Measurements from ENCODE around the gene C14orf39. TPM values are rescaled to one million over a fixed set of nuclear protein-coding genes. Genes with fewer than 3 reads are reported as not detected.

Gene C14orf39
- total RNA-seq, 1 experiment from 2014 or later = 2.5 TPM

GRCh38 chr14:60512126-60512525 lies 26.3 kb upstream of the C14orf39 start:
- ChIA-PET CTCF (interaction anchor here (1.7 kb wide), 1 partner anchor 180 kb away, joined by 10 read pairs; no protein-coding TSS in a partner anchor), POLR2A (no interaction called here)
- H3K4me1 Mint-ChIP-seq = peaks cover 74% of the 10 kb centered on the region
- no peak overlapping the region for H3K27ac Mint-ChIP-seq
- ATAC-seq (no peak), DNase-seq (ENCODE audit: low spot score) (no peak)
- TF ChIP-seq ZSCAN18 (CRISPR knock-in tag; IDR thresholded peaks at IDR 0.05) (no peak), JAZF1 (CRISPR knock-in tag; IDR thresholded peaks at IDR 0.05) (no peak), PRDM15 (CRISPR knock-in tag; IDR thresholded peaks at IDR 0.05) (no peak), E2F4 (CRISPR knock-in tag; IDR thresholded peaks at IDR 0.05; ENCODE audit: borderline replicate concordance, low read depth) (no peak), ZNF423 (CRISPR knock-in tag; IDR thresholded peaks at IDR 0.05) (no peak), FOXP4 (CRISPR knock-in tag; IDR thresholded peaks at IDR 0.05) (no peak), NR3C1 (CRISPR knock-in tag; conservative IDR thresholded peaks at IDR 0.05; ENCODE audit: low read depth) (no peak), JUN (CRISPR knock-in tag; IDR thresholded peaks at IDR 0.05) (no peak), E2F5 (CRISPR knock-in tag; IDR thresholded peaks at IDR 0.05) (no peak)
- H3K36me3 Mint-ChIP-seq = no peaks in the 10 kb centered on the region
- peaks cover 97% of the 10 kb centered on the region for H3K27me3 Mint-ChIP-seq (ENCODE audit: low read depth)
- H3K4me3 Mint-ChIP-seq = peak overlapping the region; percentile 72
- H3K9me3 Mint-ChIP-seq = no peaks in the 10 kb centered on the region

- Mint-ChIP-seq H3K36me3 (no peaks in the 10 kb centered on the region), H3K4me1 (peaks cover 77% of the 10 kb centered on the region), H3K27ac (no peak overlapping the region), H3K27me3 (ENCODE audit: low read depth) (peaks cover 97% of the 10 kb centered on the region), H3K9me3 (no peaks in the 10 kb centered on the region), H3K4me3 (peak overlapping the region; percentile 72)
- peak; percentile 39 for DNase-seq (ENCODE audit: low spot score)
- CTCF ChIA-PET = interaction anchor here (1.1 kb wide), 1 partner anchor 180 kb away, joined by 5 read pairs; no protein-coding TSS in a partner anchor
- POLR2A ChIA-PET = no interaction called here
- TF ChIP-seq FOXP4 (CRISPR knock-in tag; IDR thresholded peaks at IDR 0.05) (0 out of 2 replicates have a peak, but pooled peaks have one; percentile 24), ZMAT4 (CRISPR knock-in tag; IDR thresholded peaks at IDR 0.05) (no peak), ZNF219 (CRISPR knock-in tag; IDR thresholded peaks at IDR 0.05; ENCODE audit: borderline replicate concordance) (no peak)
- ATAC-seq = no peak
Observed at GRCh38 chr14:60510951-60511599, 25.2 kb upstream of the C14orf39 start.

Data from WTC11 (cell line).